Astrocyte (in vitro differentiated cells and primary cell): ENCODE measurements around the gene ERFL.

ENCODE experiments used
- EZH2 ChIP-seq: IDR thresholded peaks from 2 replicates; pipeline ENCODE4 v1.6.1; 2012; ENCODE audit warnings: mild to moderate bottlenecking, low read length, inconsistent platforms; ENCODE audit not compliant: insufficient read depth
- TF ChIP-seq, protein P1 (sequence below): IDR thresholded peaks from 2 replicates; pipeline ENCODE4 v1.5.1; 2011; ENCODE audit warnings: low read depth, mild to moderate bottlenecking, inconsistent platforms, low read length, moderate library complexity; ENCODE audit not compliant: insufficient read depth

DNA sequence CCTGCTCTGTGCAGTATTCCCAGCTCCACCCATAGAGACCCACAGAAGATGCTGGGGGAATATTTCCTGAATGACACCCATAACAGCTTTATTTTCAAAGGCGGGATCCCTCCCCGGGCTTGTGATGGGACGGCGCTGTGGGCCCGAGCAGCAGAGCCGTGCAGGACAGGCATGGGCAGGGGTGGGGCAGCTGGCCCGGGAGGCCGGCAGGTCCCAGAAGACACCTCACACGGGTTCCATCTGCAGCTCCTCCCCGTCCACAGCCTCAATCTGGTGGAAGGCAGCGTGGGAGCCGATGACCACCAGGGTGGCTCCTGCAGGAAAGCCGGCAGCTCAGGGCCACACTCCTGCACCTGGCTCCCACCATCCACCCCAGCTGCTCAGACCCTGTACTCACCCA is 28.4 kb upstream of the ERFL start:
- no peak for TF ChIP-seq EZH2
- TF ChIP-seq, protein P1, sequence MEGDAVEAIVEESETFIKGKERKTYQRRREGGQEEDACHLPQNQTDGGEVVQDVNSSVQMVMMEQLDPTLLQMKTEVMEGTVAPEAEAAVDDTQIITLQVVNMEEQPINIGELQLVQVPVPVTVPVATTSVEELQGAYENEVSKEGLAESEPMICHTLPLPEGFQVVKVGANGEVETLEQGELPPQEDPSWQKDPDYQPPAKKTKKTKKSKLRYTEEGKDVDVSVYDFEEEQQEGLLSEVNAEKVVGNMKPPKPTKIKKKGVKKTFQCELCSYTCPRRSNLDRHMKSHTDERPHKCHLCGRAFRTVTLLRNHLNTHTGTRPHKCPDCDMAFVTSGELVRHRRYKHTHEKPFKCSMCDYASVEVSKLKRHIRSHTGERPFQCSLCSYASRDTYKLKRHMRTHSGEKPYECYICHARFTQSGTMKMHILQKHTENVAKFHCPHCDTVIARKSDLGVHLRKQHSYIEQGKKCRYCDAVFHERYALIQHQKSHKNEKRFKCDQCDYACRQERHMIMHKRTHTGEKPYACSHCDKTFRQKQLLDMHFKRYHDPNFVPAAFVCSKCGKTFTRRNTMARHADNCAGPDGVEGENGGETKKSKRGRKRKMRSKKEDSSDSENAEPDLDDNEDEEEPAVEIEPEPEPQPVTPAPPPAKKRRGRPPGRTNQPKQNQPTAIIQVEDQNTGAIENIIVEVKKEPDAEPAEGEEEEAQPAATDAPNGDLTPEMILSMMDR, result no peak
